ENCODE data around the gene AGAP1. TPM values are rescaled to one million over a fixed set of nuclear protein-coding genes. Genes with fewer than 3 reads are reported as not detected.

Gene AGAP1
- total RNA-seq, 1 experiment from 2014 or later, result 14.8 TPM

- DNase-seq (ENCODE audit: low read depth), result no peak
Observed at GRCh38 chr2:235707411-235708096, 213.7 kb downstream of the AGAP1 start.

DNA sequence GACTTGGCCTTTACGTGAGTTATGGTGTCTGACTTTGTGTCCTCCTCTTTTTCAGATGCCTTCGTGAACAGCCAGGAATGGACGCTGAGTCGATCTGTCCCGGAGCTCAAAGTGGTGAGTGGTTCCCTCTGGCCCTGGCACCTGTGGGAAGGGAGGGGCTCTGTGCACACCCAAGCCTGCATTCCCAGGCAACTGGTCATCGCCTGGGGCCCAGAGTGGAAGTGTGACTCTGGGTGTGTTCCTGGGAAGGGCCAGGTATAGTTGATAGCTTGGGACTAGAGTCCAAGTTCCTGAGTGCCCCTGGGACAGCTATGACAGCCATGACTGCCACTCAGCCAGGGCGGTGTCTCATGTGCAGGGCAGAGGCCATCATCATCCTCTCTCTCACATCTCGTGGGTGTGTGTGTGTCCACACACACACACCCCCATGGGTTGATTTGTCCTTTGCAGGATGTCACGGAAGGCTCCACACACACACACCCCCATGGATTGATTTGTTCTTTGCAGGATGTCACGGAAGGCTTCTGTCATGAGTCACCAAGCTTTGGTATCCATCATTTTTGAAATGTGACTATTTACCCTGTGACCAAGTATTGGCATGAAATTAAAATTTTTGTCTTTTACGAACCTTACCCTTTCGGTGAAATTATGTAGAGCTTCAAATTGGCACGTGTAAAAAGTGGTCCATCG is 215.4 kb downstream of the AGAP1 start:
- DNase-seq (ENCODE audit: low read depth), result peak; percentile 61

GRCh38 chr2:235709969-235710879 is 216.4 kb downstream of the AGAP1 start:
- DNase-seq (ENCODE audit: low read depth), result no peak

DNA sequence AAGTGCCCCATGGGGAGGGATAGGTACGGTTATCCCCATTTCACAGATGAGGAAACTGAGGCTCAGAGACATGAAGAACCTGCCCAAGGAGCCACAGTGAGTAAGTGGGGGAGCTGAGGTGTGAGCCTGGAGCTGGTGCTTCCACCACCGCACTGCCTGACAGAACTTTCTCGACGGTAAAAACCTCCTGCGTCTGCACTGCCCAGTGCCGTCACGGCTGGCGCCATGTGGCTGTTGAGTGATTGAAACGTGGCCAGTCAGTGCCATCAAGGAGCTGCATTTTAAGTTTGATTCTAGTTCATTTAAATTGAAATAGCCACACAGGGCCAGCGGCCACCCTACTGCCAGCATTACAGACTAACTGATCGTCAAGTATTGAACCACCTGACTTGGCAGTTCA is 217.1 kb downstream of the AGAP1 start:
- no peak for DNase-seq (ENCODE audit: low read depth)

- no peak for DNase-seq (ENCODE audit: low read depth)
Observed at GRCh38 chr2:235711527-235711926, 217.7 kb downstream of the AGAP1 start.

GRCh38 chr2:235712176-235712575 is 218.3 kb downstream of the AGAP1 start:
- DNase-seq (ENCODE audit: low read depth), result no peak

GRCh38 chr2:235713189-235713588 is 219.3 kb downstream of the AGAP1 start:
- no peak for DNase-seq (ENCODE audit: low read depth)

DNA sequence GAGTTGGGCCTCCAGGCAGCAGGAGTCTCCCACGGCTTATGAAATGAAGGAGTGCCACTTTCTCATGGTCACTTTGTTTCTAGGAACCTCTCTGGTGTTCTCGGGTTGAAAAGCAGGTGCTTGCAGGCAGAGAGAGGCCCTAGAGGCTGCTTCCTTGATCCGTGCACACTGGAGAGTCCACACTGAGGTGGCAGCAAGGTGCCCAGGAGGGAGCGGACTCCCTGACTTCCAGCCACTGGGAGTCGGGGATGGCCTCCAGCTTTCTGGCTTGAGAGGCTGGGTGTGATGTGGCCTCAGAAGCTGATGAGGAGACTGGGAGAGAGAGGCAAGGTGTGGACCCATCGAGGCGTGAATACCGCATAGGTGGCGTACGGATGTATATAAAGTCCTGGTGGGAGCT is 221.8 kb downstream of the AGAP1 start:
- DNase-seq (ENCODE audit: low read depth), result no peak

GRCh38 chr2:235716875-235717496 is 223.1 kb downstream of the AGAP1 start:
- DNase-seq (ENCODE audit: low read depth), result no peak

- DNase-seq (ENCODE audit: low read depth), result peak; percentile 11
Observed at GRCh38 chr2:235719146-235719942, 225.5 kb downstream of the AGAP1 start.

- DNase-seq (ENCODE audit: low read depth), result no peak
Observed at GRCh38 chr2:235721625-235722024, 227.8 kb downstream of the AGAP1 start.

GRCh38 chr2:235722869-235723268 is 229.0 kb downstream of the AGAP1 start:
- no peak for DNase-seq (ENCODE audit: low read depth)

- no peak for DNase-seq (ENCODE audit: low read depth)
Observed at GRCh38 chr2:235723371-235723770, 229.5 kb downstream of the AGAP1 start.

DNA sequence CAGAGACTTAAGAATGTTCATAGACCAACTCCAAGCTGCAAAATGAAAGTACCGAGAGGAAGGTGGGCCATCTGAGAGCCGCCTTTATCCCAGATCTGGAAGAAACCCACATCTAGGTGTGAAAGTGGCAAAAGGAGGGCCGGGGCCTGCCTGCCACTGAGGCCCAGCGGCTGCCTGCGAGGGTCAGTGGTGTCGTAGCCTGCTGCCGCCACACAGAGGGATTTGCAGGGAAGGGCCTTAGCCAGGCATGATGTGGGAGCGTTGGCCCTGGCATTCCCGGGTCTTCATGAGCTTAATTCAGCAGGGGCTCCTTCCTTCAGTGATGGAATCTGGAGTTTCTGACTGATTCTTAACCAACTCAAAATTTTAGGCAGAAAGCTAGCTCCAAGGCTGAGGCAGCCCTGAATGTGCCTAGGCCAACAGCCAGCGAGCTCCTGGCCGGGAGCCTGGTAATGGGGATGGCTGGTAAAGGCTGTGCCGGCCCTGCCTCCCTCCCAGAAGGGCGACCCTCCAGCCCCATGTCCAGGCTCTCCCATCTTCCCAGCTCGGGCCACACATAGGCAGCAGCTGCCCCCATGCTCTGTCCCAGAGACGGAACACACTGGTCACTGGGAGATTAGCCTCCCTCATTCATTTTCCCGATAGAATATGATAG is 230.1 kb downstream of the AGAP1 start:
- no peak for DNase-seq (ENCODE audit: low read depth)

DNA sequence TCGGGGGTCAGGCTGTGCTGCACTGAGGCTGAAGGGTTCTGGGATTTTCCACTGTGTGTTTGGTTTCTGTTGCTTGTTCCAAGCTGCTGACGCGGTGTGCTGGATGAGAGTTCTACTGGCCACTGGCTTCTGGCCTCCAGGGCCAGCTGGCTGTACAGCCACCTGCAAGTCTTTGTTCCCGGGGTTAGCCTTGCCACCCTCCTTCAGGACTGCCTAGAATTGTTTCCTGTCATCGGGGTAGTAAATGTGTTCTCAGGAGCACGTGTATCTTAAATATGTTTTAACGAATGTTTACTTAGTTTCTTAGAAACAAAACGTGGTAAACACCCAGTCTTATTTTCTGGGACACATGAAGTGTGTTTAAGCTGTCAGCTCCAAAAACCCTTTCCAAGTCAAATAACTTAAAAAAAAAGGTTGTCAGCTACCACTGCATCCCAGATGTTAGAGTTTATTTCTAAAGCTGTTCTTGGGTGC is 231.2 kb downstream of the AGAP1 start:
- DNase-seq (ENCODE audit: low read depth), result no peak

GRCh38 chr2:235725841-235726240 is 232.0 kb downstream of the AGAP1 start:
- DNase-seq (ENCODE audit: low read depth), result no peak

DNA sequence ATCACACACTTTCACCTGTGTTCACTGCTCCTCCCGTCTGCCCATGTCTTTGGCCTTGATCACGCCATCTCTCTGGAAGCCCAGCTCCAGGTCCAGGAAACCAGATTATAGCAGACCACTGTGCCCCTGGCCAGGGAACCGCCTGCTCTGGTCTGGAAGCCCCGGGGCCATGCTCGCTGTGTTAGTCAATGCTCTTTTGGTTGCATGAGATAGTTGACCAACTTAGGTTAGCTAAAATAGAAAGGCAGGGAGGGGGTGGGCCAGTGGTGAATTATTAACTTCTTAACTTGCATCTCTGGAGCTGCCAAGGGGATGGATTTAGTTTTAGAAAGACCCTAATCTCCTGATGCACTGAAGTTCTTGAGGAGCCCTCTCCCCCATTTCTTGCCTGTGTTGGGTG is 232.7 kb downstream of the AGAP1 start:
- DNase-seq (ENCODE audit: low read depth), result no peak

- DNase-seq (ENCODE audit: low read depth), result no peak
Observed at GRCh38 chr2:235727174-235727573, 233.3 kb downstream of the AGAP1 start.

DNA sequence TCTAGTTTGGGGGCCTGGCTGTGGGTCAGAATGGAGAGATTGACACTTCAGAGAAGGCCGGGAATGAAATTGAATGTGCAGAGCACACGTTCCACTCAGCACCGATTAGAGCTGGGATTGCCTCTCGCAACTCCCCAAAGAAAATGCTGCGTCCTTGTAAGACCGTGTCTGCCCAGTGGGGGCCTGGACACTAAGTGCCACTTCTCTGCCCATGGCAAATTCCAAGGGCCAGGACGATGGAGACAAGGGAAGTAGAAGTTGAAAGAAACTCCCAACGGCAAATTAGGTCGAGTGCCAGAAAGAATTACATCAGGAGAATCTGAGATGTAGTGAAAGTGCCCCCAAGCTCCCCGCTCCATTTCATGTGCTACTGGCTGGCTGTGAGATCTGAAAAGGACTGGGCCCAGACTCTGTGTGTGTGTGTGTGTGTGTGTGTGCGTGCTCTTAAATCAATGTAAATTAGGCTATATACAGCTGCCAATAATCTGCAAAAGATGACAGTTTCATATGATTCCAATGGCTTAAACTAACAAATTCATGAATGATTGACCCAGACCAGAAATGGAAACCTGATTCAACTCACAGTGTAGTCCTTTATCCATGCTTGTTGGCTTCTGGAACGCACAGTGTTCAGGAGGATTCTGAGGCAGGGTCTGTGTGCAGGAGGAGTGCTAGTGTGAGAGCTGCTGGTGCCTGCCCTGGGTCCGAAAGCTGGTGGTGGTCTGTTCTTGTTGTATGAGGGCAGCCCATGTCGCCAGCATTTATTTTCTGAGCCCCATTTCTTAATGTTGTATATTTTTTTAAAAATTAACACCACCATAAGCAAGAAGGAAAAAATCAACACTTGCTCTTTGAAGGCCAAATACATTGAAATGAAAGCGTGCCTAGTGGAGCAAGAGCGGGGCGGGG is 234.3 kb downstream of the AGAP1 start:
- DNase-seq (ENCODE audit: low read depth), result no peak

Measured in HT1080 (cell line).